Inferior parietal cortex (tissue), 1 donor: ENCODE results near the gene ZNHIT2.
A peak's percentile ranks its signal among the peaks of the same experiment; 100 is the strongest.
"Not testable (repeated sequence)": the region's sequence is repeated elsewhere in the genome, so short reads cannot be mapped to it uniquely, and the experiment has no call there.

Experiments used
- DNase-seq: peaks from one replicate; pipeline ENCODE4 v3.0.0-alpha.2; 2016; ENCODE audit errors: extremely low spot score

The ZNHIT2 gene

GRCh38 chr11:65117206-65118096, at the start of gene ZNHIT2:
Gene ZNHIT2, minus strand, starts transcription at chr11:65117701. Its CDS starts 48 bp downstream, at chr11:65117653.
- peak; percentile 99 for DNase-seq

- DNase-seq = no peak
Observed at GRCh38 chr11:65166893-65167292, 49.4 kb upstream of the ZNHIT2 start.

GRCh38 chr11:65165410-65166317, 48.2 kb upstream of the ZNHIT2 start:
- DNase-seq = no peak

DNA sequence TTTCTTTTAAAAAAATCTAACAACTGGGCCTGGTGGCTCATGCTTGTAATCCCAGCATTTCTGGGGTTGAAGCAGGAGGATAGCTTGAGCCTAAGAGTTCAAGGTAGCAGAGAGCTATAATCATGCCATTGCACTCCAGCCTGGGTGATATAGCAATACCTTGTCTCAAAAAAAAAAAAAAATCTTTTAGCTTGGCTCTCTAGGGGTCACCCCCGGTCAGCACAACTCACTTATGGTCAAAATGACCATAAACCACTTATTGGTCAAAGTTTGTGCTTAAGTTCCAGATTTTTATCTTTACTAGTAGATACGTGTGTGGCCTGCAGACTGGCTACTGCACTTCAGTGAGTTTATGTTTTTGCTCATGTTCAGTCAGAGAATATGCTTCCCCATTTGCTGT, 46.2 kb upstream of the ZNHIT2 start:
- DNase-seq = no peak

DNA sequence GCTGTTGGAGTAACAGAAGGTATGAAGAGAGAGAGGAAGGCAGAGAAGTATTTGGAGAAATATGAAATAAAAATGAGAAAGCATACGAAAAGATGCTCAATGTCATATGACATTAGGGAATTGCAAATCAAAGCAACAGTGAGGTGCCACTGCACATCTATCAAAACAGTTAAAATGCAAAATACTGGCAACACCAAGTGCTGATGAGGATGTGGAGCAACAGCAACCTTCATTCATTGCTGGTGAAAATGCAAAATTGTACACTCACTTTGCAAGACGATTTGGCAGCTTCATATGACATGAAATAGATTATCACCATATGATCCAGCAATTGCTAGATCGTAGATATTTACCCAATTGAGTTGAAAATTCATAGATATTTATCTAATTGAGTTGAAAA, 43.1 kb upstream of the ZNHIT2 start:
- no peak for DNase-seq

GRCh38 chr11:65159012-65159411, 41.5 kb upstream of the ZNHIT2 start:
- no peak for DNase-seq

GRCh38 chr11:65157336-65157735, 39.8 kb upstream of the ZNHIT2 start:
- no peak for DNase-seq

- no peak for DNase-seq
Observed at GRCh38 chr11:65156926-65157325, 39.4 kb upstream of the ZNHIT2 start.

- DNase-seq = no peak
Observed at GRCh38 chr11:65156256-65156655, 38.8 kb upstream of the ZNHIT2 start.

- DNase-seq = no peak
Observed at GRCh38 chr11:65152122-65152521, 34.6 kb upstream of the ZNHIT2 start.

- no peak for DNase-seq
Observed at GRCh38 chr11:65151331-65151899, 33.9 kb upstream of the ZNHIT2 start.

DNA sequence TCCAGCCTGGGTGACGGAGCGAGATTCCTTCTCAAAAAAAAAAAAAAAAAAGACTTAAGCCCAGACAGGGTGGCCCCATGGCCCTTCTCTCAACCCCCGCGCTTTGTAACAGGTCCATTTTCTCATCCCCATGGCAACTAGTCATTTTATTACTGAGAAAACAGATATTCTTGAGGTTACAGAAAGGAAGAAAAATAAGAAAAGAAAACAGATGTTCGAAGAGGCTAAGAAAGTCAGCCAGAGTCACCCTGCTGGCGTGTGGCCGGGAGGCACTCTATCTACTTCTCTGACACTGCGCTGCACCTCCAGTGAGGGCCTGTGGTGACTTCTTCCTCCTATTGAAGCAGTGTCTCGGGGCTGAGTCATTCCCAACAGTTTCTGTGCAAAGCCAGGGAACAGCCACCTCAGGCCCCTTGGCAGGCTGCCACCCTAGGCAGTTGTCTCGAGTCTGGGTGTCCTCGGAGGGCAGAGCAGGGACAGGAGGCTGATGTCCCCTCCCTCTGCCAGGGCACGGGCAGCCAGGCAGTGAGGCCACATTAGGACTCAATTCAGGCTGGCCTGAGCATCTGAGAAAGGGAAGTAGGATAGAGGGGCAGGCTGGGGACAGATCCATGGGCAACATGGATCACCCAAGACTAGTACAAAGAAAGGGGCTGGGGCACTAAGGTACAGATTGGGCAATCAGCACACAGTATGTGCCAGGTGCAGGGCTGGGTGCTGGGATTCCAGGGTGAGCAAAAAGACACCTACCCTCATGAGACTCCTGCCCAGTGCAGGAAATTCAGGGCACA, 33.2 kb upstream of the ZNHIT2 start:
- peak; percentile 45 for DNase-seq

GRCh38 chr11:65150131-65150508, 32.6 kb upstream of the ZNHIT2 start:
- not testable (repeated sequence) for DNase-seq

DNA sequence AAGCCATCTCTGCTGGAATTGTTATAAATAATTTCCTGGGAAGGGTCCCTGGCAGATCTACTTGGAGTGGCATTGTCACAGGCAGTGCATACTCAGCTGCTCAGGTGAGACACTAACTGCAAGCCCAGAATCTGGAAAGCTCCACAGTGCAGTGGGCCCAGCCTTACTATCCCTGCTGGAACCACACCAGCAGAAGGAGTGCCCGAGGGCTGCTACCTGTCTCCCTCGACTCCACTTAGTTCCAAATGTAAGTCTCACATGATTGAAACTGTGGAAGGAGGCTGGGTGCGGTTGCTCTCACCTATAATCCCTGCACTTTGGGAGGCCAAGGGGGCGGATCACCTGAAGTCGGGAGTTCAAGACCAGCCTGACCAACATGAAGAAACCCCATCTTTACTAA, 31.2 kb upstream of the ZNHIT2 start:
- no peak for DNase-seq

- DNase-seq = no peak
Observed at GRCh38 chr11:65147352-65148075, 30.0 kb upstream of the ZNHIT2 start.

DNA sequence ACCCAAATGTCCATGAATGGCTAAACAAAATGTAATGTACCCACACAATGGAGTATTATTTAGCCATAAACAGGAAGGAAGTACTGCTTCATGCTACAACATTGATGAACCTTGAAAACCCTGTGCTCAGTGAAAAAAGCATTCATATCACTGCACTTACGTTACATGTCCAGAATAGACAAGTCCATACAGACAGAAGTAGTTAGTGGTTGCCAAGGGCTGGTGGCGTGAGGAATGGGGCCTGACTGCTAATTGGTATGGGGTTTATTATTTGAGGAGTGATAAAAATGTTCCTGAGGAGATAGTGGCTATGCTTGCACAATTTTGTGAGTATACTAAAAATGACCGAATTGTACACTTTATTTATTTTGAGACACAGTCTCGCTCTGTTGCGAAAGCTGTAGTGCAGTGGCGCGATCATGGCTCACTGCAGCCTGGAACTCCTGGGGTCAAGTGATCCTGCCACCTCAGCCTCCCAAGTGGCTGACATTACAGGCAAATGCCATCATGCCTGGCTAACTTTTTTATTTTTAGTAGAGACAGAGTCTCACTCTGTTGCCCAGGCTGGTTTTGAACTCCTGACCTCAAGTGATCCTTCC, 24.5 kb upstream of the ZNHIT2 start:
- no peak for DNase-seq

DNA sequence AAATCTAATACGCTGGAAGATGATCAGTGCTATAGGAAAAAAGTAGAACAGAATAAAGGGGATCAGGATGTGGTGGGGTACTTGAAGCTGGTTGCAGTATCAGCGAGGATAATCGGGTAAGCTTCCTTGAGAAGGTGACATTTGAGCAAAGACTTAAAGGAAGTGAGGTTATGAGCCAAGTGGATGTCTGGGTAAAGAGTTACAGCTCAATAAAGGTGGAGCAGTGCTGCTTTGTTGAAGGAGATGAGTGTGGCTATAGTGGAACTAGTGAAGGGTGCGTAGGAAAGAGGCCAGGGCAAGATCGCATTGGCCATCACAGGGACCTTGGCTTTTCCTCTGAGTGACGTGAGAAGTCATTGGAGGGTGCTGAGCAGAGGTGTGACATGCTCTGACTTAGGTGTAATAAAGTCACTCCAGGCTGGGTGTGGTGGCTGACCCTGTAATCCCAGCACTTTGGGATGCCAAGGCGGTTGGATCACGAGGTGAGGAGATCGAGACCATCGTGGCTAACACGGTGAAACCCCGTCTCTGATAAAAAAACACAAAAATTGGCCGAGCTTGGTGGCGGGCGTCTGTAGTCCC, 19.1 kb upstream of the ZNHIT2 start:
- no peak for DNase-seq

DNA sequence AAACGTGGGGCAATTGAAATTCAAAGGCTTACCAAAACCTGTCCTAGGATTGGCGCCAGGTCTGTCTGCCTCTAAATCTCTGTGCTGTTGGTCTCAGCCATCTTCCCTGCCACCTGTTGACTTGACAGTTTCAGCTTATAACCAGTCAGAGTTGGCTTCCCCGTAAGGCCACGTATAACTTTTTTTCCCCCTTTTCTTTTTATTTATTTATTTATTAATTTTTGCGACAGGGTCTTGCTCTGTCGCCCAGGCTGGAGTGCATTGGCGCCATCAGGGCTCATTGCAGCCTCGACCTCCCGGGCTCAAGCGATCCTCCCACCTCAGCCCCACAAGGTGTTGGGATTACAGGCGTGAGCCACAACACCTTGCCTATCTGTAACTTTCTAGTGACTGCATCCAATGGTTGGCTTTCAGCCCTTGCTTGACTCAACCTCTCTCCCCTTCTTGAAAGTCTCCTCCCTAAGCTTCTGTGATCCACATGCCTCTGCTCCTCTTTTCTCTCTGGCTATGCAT, 18.2 kb upstream of the ZNHIT2 start:
- DNase-seq = no peak

- peak; percentile 92 for DNase-seq
Observed at GRCh38 chr11:65134952-65135632, 17.6 kb upstream of the ZNHIT2 start.
